Epidermal melanocyte (primary cell): ENCODE measurements around the gene HMGN1.

Experiments
- DNase-seq: peaks from one replicate; pipeline ENCODE4 v3.0.0; 2011; ENCODE audit warnings: low spot score; ENCODE audit not compliant: insufficient read length

Gene HMGN1

DNA sequence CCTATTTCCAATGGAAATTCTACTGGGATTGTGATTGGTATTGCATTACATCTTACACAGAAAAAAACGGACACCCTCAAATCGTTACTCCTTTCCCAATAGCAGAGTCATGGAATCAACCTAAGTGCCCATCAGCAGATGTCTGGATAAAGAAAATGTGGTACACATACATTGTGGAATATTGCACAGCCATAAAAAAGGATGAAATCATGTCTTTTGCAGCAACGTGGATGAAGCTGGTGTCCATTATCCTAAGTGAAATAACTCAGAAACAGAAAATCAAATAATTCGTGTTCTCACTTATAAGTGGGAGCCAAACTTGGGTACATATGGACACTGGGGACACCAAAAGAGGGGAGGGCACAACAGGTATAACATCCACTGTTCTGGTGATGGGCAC is 14.3 kb downstream of the HMGN1 start:
- no peak for DNase-seq

DNA sequence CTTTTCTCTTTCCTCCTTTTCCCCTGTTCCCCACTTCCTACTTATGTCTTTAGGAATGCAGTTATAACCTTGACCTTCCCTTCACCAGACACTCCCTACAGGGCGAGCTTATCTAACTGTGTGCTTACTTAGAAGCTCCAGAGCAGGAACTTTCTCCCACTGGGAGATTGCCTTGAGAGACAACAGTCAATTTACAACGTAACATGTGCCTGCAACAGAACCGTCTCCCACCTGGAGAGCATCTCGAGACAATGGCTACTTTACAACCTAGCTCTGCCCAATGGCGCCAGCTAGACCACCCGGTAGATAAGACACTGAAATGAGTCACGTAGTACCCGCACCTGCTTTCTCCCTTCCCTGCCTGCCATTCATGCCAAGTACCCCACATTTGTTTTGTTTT is 16.7 kb downstream of the HMGN1 start:
- DNase-seq = no peak

DNA sequence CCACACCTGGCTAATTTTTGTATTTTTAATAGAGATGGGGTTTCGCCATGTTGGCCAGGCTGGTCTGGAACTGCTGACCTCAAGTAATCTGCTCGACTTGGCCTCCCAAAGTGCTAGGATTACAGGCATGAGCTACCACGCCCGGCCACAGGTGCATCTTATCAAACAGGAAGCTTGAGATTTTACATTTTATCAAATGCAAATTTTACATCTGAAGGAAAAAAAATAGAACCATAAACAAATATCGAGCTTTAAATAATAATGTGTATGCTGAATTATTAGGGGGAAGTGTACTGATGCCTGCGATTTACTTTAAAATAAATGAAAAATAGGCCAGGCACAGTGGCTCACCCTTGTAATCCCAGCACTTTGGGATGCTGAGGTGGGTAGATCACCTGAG is 18.9 kb downstream of the HMGN1 start:
- no peak for DNase-seq

DNA sequence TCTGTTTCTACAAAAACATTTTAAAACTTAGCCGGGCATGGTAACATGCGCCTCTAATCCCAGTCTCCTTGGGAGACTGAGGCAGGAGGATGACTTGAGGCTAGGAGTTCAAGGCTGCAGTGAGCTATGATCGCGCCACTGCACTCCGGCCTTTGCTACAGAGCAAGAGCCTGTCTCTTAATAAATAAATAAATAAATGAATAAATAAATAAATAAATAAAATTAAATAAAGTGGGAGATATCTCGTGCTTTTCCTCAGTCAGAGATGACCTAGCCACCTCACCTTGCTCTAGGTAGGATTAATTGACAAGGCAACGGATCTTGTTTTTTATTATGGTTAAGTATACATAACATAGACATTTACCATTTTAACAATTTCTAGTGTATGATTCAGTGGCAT is 21.2 kb downstream of the HMGN1 start:
- no peak for DNase-seq

DNA sequence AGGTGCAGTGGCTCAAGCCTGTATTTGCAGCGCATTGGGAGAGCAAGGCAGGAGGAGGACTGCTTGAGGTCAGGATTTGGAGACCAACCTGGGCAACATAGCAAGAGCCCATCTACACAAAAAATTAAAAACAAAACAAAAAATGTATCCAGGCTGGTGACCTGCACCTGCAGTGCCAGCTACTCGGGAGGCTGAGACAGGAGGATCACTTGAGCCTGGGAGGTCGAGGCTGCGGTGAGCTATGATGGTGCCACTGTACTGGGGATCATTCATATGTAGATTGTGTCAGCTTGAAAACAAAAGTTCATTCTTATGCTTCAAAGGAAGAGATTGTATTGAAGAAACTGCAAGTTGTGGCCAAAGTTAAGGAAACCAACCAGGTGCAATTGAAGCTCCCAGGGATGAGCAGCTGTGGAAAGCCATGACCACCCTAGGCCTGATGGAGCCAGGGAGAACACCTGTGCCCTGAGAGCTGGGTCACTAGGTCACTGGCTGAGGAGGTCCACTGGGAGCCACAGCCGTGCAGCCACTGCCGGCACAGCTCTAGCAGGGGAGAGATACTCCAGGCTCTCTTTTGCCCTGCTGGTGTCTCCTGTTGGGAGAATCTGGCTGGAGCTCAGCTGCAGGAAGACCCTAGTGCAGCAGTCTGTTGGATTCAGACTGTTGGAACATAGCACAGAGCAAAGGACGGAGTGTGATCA is 22.1 kb downstream of the HMGN1 start:
- DNase-seq = no peak

DNA sequence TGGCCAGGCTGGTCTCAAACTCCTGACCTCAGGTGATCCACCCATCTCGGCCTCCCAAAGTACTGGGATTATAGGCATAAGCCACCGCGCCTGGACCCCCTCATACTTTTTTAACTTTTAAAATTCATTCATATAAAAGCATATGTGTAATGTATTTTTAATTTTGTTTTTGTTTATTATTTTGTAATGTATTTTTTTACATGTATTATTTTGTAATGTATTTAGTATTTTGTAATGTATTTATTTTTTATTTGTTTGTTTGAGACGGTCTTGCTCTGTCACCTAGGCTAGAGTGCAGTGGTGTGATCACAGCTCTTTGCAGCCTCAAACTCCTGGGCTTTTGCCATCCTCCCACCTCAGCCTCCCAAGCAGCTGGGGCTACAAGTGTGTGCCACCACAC is 23.4 kb downstream of the HMGN1 start:
- DNase-seq = no peak

DNA sequence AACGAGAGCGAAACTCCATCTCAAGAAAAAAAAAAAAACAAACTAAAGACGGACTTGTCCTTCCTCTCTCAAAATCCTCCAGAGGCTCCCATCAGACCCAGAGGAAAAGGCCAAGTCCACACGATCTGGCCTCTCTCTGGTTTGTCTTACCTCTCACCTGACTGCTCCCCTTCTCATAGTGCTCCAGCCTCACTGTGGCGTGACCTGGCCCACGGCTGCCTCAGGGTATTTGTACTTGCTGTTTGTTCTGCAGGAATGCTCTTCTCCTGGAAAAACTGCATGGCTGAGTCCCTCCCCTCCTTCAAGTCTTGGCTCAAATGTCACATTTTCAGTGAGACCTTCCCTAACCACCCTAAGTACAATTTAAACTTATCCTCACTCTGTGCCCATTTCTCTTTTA is 27.5 kb downstream of the HMGN1 start:
- no peak for DNase-seq

DNA sequence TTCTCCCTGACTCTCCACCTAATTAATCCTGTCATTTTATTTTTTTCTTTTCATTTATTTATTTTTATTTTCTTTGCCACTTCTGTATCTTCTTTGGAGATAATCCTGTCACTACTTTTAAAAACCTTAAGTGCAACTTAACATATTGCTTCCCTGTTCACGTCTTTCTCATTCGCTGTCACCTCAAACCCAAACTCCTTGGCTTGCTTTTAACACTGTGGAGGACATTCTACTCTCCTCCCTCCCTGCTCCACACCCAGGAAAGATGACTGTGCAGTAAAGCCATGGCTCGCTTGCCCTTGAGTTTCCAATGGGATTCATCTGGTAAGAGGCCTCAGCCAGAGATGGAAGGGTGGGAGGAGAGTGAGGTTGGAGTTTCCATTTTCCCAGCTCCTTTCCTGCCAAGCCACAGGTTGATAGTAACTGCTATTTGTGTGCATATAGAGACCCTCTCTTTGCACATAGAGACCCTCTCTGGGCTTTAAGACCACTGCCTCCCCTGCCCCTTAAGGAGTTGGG is 29.0 kb downstream of the HMGN1 start:
- no peak for DNase-seq

DNA sequence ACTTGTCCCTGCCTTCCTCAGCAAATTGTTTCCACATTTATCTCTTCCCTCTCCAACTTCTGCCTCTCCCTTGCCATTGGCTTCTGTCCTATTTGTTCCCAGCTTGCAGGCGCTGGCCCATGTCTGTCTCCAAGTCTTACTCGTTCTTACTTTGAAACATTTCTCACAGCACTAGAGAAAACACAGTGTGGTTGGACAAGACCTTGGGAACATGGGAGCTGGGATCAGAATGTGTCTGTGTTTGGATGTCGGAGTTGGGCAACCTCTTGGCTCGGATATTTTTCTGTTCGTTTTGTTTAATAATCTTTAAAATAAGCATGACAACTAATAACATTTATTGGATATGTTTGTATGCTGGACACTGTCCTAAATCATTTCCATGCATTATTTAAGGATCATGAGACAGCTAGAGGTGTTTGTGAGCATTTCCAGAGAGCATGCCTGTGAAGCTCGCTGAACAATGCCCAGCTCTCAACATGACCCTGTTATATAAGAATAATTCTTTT is 29.6 kb downstream of the HMGN1 start:
- DNase-seq = peak; percentile 39

DNA sequence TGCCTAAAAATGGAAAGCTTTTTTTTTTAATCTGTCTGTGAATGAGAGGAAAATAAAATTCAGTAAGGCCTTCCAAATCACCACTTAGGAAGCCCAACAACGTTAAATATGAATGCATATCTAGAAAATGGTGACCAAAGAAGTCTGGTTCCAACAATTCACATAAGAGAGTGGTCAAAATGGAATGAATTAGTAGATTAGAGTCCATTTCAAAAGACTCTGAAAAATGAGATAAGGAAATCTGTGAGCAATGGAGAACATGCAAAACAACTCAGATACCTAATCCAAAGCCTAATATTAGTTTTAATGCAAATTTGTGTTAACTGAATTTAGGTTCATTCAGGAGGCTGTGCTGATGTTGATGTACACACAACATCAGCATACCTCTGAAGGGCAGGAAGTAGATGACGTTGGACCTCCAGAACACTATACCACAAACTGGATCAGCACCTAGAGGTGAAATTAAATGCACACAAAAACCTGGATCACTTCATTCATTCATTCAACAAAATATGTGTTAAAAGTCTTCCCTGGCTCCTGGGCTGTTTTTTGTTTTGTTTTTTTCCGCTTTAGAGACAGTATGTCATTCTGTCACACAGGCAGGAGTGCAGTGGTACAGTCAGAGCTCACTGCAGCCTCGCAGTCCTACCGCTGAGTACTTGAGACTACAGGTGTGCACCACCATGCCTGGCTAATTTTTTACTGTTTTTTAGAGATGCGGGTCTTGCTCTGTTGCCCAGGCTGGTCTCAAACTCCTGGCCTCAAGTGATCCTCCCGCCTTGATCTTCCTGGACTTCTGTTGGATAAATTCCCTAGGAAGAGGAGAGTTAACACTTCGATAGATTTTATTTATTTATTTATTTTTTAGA is 30.6 kb downstream of the HMGN1 start:
- DNase-seq = no peak

DNA sequence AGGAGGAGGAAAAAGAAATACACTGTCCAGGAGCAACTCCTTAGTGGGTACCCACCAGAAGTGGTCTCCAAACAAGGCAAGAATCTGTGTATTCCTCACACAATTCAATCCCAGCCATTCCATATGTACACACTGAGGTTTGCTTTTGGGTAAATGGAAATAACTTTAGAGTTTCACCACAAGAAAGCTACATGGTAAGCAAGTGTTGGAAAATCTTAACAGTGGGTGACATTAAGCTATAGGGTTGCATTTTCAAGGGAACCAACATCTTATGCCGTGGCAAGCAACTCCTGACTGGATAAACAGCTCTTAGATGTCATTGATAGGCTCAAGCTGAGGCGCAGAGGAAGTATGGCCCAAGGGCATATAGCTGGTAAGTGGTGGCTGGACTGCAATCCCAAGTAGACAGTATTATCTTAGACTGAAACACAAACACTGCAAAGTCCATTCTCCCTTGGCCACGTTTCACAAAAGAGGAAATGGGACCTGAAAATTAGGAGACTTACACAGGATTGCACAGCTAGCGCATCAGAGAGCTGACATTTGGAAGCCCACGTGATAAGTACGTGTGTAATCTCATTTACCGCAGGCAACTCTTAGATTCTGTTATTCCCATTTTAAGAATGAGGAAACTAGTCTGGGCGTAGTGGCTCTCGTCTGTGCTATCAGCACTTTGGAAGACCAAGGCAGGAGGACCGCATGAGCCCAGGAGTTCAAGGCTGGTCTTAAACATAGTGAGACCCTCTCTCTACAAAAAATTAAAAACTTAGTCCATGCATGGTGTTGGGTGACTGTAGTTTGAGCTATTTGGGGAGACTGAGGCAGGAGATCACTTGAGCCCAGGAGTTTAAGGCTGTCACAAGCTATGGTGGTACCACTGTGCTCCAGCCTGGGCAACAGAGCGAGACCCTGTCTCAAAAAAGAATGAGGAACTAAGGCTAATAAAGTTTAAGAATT is 31.5 kb downstream of the HMGN1 start:
- no peak for DNase-seq

DNA sequence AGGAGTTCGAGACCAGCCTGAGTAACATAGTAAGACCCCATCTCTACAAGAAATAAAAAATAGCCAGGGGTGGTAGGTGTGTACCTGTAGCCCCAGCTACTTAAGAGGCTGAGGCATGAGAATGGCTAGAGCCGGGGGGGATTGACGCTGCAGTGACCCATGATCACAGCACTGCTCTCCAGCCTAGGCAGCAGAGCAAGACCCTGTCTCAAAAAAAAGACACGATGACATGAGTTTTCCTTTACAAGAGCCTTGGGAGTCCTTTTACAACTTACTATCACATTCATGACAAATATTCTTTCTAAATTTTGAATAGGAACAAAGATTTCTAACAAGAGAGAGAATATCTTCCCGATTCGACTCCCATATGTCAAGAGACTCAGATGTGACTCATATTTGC is 32.2 kb downstream of the HMGN1 start:
- no peak for DNase-seq

DNA sequence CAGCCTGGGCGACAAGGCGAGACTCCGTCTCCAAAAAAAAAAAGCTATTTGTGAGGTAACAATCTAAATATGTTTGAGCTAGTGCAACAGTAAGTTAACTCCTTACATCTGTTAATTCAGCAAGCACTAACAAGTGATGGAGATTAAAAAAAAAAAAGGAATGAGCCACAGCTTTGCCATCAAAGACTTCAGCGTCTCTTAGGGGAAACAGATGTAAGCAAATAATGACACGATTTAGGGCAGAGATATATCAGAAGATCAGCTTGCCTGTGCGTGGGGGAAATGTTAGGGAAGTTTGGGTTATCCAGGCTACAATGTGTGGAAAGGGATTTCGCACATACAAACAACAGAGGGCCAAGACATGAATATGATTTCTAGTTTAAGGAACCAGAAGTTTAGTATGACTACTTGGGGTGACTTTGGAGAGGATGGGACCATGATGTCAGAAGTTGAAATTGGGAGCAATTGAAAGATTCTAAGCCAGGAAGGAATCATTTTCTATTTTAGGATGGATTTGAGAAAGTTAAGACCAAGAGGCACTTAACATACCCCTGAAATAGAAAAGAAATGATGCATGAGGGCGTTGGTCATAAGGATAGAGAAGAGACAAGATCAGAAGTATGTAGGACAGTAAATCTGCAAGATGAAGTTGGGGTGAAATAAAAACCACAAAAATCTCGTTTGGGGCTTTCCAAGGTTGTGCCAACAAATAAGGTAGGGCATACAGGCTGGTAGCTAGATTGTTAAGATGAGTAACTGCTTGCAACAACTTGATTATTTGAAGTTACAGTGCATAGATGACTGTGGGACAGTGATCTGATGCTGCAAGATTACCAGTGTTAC is 33.1 kb downstream of the HMGN1 start:
- DNase-seq = no peak

DNA sequence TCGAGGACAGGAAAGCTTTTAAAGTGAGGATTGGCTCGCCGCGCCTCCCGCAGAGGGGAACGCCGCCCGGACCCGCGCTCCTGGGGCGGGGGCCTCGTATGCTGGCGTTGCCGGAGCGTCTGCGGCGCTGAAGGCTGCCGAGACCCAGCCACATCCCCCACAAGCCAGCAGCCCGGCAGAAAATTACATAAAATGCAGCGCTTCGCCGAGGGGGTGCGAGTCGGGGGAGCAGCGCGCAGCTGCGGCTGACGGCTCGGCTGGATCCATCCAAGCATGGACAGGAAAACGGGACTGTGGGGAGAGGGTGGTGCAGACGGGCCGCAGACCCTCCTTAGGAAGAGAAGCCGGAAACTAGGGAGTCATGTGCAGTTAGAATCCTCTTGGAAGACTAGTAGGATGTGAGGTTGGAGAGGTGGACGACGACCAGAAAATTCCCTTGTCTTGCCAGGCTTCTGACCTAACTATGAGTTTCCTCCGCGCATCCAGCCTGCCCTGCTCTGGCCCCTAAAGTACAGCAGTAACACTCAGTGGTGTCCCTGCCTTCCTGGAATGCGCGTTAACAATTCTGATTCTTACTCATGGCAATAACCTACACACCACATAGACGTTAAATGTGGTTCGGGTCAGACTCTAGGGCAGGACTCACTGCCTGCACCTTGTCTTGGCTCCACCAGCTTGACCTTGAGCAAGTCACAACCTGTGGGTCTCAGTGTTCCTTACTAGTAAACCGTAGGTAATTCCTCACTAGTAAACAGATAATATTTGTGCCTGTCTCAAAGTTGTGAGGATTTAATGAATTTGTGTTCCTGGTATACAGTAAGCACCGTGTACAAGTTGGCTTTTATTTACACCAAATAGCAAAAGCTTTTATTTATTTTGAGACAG is 34.5 kb downstream of the HMGN1 start:
- DNase-seq = no peak

DNA sequence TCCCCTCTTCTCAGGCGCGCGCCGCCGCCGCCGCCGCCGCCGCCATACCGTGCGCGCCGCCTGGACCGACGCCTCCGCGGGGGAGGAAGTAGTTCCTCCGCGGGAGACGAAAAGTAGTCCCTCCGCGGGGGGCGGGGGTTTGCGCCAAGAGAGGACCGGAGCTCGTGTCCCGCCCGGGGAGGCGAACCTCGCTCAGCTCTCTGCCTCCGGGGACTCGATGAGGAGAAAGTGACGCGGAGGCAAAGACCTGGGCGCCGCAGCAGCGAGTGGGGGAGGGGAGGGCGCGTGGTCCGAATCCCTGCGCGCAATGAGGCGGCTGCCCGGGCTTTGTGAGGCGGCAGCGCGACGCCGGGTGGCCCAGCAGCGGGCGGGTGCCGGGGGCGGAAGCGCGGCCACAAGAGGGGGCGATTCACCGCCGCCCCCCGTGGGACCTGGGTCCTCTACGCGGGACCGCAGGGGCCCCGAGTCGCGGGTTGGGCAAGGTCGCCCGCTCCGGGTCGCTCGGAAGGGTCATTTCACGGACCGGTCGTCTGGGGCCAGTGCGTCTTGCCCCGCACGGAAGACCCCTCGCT is 35.2 kb downstream of the HMGN1 start, which contains the start of gene BRWD1:
TSS of gene BRWD1 (minus strand) at position 62 of the 572 bp plus-strand sequence. CDS start 141 bp downstream, outside the sequence.
- peak; percentile 74 for DNase-seq

DNA sequence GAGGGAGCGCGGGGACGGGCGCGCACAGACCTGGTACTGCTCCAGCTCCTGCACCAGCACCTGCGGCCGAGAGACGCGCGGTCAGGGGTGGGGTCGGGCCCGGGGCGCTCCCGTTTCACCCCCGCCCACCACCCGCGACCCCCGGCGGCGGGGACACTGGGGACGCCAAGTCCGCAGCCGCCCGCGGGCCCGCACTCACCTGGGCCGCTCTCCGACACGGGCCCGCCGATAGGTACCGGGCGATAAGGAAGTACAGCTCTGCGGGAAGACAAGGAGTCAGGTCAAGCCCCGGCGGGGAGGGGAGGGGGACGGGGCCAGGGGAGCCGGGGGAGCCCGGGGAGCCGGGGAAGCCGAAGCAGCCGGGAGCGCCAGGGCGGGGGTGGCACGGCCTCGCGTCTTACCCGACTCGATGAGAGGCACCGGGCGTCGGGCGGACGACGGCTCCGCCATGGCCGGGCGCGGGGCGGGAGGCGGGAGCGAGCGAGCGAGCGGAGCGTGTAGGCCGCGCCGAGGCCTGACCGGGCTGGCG is 35.8 kb downstream of the HMGN1 start:
- DNase-seq = no peak

DNA sequence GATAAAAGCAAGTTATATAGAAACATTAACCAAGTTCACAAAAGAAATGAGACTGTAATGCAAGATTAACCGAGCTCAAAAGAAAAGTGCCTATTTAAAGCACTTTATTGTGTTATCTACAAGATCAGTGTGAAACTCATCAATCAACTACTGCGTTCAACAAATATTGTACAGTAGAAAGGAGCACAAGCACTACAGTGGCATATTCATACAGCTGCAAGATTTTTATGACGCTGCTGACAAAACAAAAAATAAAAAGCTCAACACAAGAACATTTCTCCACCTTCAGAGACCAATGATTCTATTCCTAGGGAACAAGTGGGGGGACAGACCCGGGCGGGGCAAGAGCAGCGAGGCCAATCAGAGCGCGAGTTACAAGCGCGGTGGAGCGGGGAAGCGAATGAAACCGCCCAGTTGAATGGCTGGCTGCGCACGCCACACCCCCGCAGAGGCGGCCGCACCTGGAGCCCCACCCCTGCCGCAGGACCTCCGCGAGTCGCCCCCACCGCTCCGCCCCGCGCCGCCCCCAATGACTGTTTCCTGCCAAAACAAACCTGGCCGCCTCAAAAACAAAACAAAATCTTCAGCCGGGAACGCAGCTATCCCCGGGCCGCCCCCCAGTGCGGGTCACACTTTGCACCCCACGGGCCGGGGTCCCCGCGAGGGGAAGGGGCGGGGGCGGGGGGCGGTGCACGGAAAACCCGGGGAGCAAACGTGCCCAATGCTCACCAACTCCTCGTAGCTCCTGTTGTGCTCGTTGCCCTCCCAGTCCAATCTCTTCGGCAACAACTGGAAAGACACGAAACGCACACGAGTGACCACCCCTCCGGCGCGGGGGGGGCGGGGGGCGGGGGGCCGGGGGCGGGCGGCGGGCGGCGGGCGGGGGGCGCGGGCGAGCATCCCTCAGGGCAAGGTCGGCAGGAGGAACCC is 36.5 kb downstream of the HMGN1 start:
- peak; percentile 99 for DNase-seq

DNA sequence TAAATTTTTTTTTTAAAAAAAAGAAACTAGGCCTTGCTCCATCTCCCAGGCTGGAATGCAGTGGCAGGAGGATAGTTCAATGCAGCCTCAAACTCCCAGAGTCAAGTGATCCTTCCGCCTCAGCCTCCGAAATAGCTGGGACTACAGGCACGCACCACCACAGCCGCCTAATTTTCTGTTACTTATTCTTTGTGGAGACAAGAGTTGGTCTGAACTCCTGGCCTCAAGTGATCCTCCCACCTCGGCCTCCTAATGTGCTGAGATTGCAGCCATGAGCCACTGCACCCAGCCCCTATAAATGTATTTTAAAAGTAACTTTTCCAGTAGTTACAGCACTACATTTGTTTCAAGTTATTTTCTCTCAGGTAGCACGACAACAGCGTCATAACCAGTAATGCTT is 37.7 kb downstream of the HMGN1 start:
- DNase-seq = no peak
